ENCODE data around the gene DEPDC5. TPM values are rescaled to one million over a fixed set of nuclear protein-coding genes. Genes with fewer than 3 reads are reported as not detected.

Gene DEPDC5
- total RNA-seq, 1 donor from 2014 or later: 37.1 TPM

GRCh38 chr22:31843526-31843925 is 89.7 kb downstream of the DEPDC5 start:
- no peaks in the 10 kb centered on the region for H3F3A ChIP-seq (ENCODE audit: low read depth)
- Mint-ChIP-seq H3K4me1 (peaks cover 2% of the 10 kb centered on the region), H3K9me3 (no peaks in the 10 kb centered on the region), H3K36me3 (peaks cover 51% of the 10 kb centered on the region), H3K27ac (no peak overlapping the region), H3K4me3 (no peak overlapping the region), H3K27me3 (ENCODE audit: insufficient read depth, low read depth) (peaks cover 2% of the 10 kb centered on the region)
- H3K4me3 ChIP-seq: no peak overlapping the region
- no peak for DNase-seq (ENCODE audit: low spot score)
- H3K27me3 ChIP-seq: no peaks in the 10 kb centered on the region
- H2AFZ ChIP-seq (replicated peaks): no peak overlapping the region
- H3K4me1 ChIP-seq: no peaks in the 10 kb centered on the region
- H3K9me3 ChIP-seq (ENCODE audit: low read depth): no peaks in the 10 kb centered on the region
- H3K4me2 ChIP-seq: no peak overlapping the region
- H3K9ac ChIP-seq: no peak overlapping the region
- no peaks in the 10 kb centered on the region for H3K36me3 ChIP-seq
- H3K79me2 ChIP-seq (ENCODE audit: low read depth): no peaks in the 10 kb centered on the region
- no peak overlapping the region for H3K27ac ChIP-seq
- TF ChIP-seq EZH2 (IDR thresholded peaks at IDR 0.05) (no peak), EZH2phosphoT487 (IDR thresholded peaks at IDR 0.05) (no peak), CTCF (IDR thresholded peaks at IDR 0.05) (no peak)
- H4K20me1 ChIP-seq (ENCODE audit: low read depth): no peaks in the 10 kb centered on the region

GRCh38 chr22:31844941-31845340 is 91.1 kb downstream of the DEPDC5 start:
- Histone ChIP-seq H3K36me3 (no peaks in the 10 kb centered on the region), H3K4me2 (no peak overlapping the region), H3K79me2 (ENCODE audit: low read depth) (no peaks in the 10 kb centered on the region), H3K27ac (no peak overlapping the region), H3K27me3 (no peaks in the 10 kb centered on the region), H4K20me1 (ENCODE audit: low read depth) (no peaks in the 10 kb centered on the region), H2AFZ (replicated peaks) (no peak overlapping the region), H3K9me3 (ENCODE audit: low read depth) (no peaks in the 10 kb centered on the region), H3K4me3 (no peak overlapping the region), H3K4me1 (no peaks in the 10 kb centered on the region), H3F3A (ENCODE audit: low read depth) (no peaks in the 10 kb centered on the region), H3K9ac (no peak overlapping the region)
- Mint-ChIP-seq H3K4me1 (peaks cover 2% of the 10 kb centered on the region), H3K4me3 (no peak overlapping the region), H3K36me3 (peaks cover 59% of the 10 kb centered on the region), H3K27ac (no peak overlapping the region), H3K9me3 (no peaks in the 10 kb centered on the region), H3K27me3 (ENCODE audit: insufficient read depth, low read depth) (peaks cover 2% of the 10 kb centered on the region)
- TF ChIP-seq EZH2 (IDR thresholded peaks at IDR 0.05) (no peak), EZH2phosphoT487 (IDR thresholded peaks at IDR 0.05) (no peak), CTCF (IDR thresholded peaks at IDR 0.05) (no peak)
- no peak for DNase-seq (ENCODE audit: low spot score)

GRCh38 chr22:31846161-31847115 is 92.6 kb downstream of the DEPDC5 start:
- DNase-seq (ENCODE audit: low spot score): no peak
- Mint-ChIP-seq H3K4me3 (no peak overlapping the region), H3K4me1 (no peaks in the 10 kb centered on the region), H3K36me3 (peaks cover 50% of the 10 kb centered on the region), H3K27me3 (ENCODE audit: insufficient read depth, low read depth) (peaks cover 2% of the 10 kb centered on the region), H3K27ac (no peak overlapping the region), H3K9me3 (no peaks in the 10 kb centered on the region)
- Histone ChIP-seq H3K36me3 (no peaks in the 10 kb centered on the region), H3K4me3 (no peak overlapping the region), H3K27me3 (no peaks in the 10 kb centered on the region), H3K4me1 (no peaks in the 10 kb centered on the region), H3F3A (ENCODE audit: low read depth) (no peaks in the 10 kb centered on the region), H4K20me1 (ENCODE audit: low read depth) (no peaks in the 10 kb centered on the region), H3K27ac (no peak overlapping the region), H3K9me3 (ENCODE audit: low read depth) (no peaks in the 10 kb centered on the region), H3K9ac (no peak overlapping the region), H3K4me2 (no peak overlapping the region), H3K79me2 (ENCODE audit: low read depth) (no peaks in the 10 kb centered on the region), H2AFZ (replicated peaks) (no peak overlapping the region)
- TF ChIP-seq EZH2phosphoT487 (IDR thresholded peaks at IDR 0.05) (no peak), EZH2 (IDR thresholded peaks at IDR 0.05) (no peak), CTCF (IDR thresholded peaks at IDR 0.05) (peak; percentile 38)

All from neural progenitor cell (in vitro differentiated cells).